ENCODE data around the gene POGLUT3. TPM values are rescaled to one million over a fixed set of nuclear protein-coding genes. Genes with fewer than 3 reads are reported as not detected.

Gene POGLUT3
- total RNA-seq, 1 experiment from 2014 or later = 13.1 TPM

GRCh38 chr11:108466405-108466804 is 31.8 kb downstream of the POGLUT3 start:
- Histone ChIP-seq H4K20me1 (ENCODE audit: control insufficient read depth, insufficient read depth, insufficient read length) (no peaks in the 10 kb centered on the region), H3K23ac (ENCODE audit: insufficient read length, low read depth, low read length) (no peak overlapping the region), H3K4me2 (ENCODE audit: insufficient read depth, insufficient read length, low read length) (peak overlapping the region; percentile 70), H4K5ac (ENCODE audit: insufficient read length, low read depth, low read length) (no peak overlapping the region), H3K14ac (ENCODE audit: insufficient read depth, low read length) (no peak overlapping the region), H3K79me1 (ENCODE audit: insufficient read depth, low read depth, low read length, poor library complexity, severe bottlenecking) (no peaks in the 10 kb centered on the region), H2BK120ac (ENCODE audit: low read depth, low read length, poor library complexity, severe bottlenecking) (no peak overlapping the region), H2BK12ac (ENCODE audit: insufficient read length, low read depth, low read length) (no peak overlapping the region), H3K4ac (ENCODE audit: low read depth, low read length) (no peak overlapping the region), H3K9me3 (ENCODE audit: control insufficient read depth, low read depth, low read length) (no peaks in the 10 kb centered on the region), H3K23me2 (ENCODE audit: insufficient read length, low read depth, low read length, poor library complexity, severe bottlenecking) (peaks cover 3% of the 10 kb centered on the region), H2AFZ (ENCODE audit: low read length) (no peak overlapping the region), H4K8ac (replicated peaks; ENCODE audit: insufficient read length, low read depth, low read length) (no peak overlapping the region), H3K56ac (ENCODE audit: insufficient read length, low read depth, low read length) (no peak overlapping the region), H3K9ac (ENCODE audit: extremely low read depth, insufficient read length, low read length) (peak overlapping the region; percentile 94), H3K27ac (ENCODE audit: insufficient read length, low read depth, low read length) (no peak overlapping the region), H2BK5ac (ENCODE audit: insufficient read length, low read length) (no peak overlapping the region), H3K27me3 (ENCODE audit: insufficient read depth, low read length) (no peaks in the 10 kb centered on the region), H2BK15ac (ENCODE audit: low read depth, low read length) (no peak overlapping the region), H3K79me2 (ENCODE audit: insufficient read depth, low read length) (no peaks in the 10 kb centered on the region), H2AK5ac (ENCODE audit: insufficient read length, low read length) (no peak overlapping the region), H4K91ac (ENCODE audit: insufficient read length, low read depth, low read length) (no peak overlapping the region), H3K18ac (ENCODE audit: insufficient read length, low read depth, low read length) (no peak overlapping the region), H3K4me1 (ENCODE audit: insufficient read depth, low read length) (no peaks in the 10 kb centered on the region), H3T11ph (ENCODE audit: low read length) (no peak overlapping the region), H2BK20ac (ENCODE audit: low read depth, low read length, poor library complexity, severe bottlenecking) (no peak overlapping the region)
- H3K4me3 Mint-ChIP-seq = peak overlapping the region; percentile 95 to 97
- no peaks in the 10 kb centered on the region; a peak in 2 of 7 replicates for H3K36me3 Mint-ChIP-seq (ENCODE audit: insufficient read depth in 1 of 3, low read depth in 3 of 3)
- WGBS (ENCODE audit: extremely low coverage, insufficient read length, low lambda C conversion rate) = no CpG with 5 or more reads among the region's 7 CpGs
- H3K4me1 Mint-ChIP-seq = peaks cover 0 to 3% of the 10 kb centered on the region in 2 experiments; a peak in 1 of 4 replicates
- TF ChIP-seq, protein P1, sequence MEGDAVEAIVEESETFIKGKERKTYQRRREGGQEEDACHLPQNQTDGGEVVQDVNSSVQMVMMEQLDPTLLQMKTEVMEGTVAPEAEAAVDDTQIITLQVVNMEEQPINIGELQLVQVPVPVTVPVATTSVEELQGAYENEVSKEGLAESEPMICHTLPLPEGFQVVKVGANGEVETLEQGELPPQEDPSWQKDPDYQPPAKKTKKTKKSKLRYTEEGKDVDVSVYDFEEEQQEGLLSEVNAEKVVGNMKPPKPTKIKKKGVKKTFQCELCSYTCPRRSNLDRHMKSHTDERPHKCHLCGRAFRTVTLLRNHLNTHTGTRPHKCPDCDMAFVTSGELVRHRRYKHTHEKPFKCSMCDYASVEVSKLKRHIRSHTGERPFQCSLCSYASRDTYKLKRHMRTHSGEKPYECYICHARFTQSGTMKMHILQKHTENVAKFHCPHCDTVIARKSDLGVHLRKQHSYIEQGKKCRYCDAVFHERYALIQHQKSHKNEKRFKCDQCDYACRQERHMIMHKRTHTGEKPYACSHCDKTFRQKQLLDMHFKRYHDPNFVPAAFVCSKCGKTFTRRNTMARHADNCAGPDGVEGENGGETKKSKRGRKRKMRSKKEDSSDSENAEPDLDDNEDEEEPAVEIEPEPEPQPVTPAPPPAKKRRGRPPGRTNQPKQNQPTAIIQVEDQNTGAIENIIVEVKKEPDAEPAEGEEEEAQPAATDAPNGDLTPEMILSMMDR (conservative IDR thresholded peaks at IDR 0.05) = no peak
- no peak for DNase-seq
- H3K27me3 Mint-ChIP-seq (ENCODE audit: low read depth) = no peaks in the 10 kb centered on the region
- H3K27ac Mint-ChIP-seq = peak overlapping the region in 1 of 3 experiments; percentile 79; a peak in 2 of 7 replicates
- H3K9me3 Mint-ChIP-seq = no peaks in the 10 kb centered on the region; a peak in 1 of 5 replicates

All from H9 (cell line).